H1 (cell line): ENCODE measurements around the gene TBX21.

Experiments
- EP300 ChIP-seq, 2 experiments: IDR thresholded peaks; 1 replicate in 1 of 2; 2 replicates in 1 of 2; pipeline ENCODE4 v1.6.1; 2011 to 2012; ENCODE audit warnings: low read depth in 2 of 2, low read length in 2 of 2, mild to moderate bottlenecking in 2 of 2, borderline replicate concordance in 1 of 2, inconsistent platforms in 1 of 2, moderate library complexity in 1 of 2
- HDAC2 ChIP-seq, 2 experiments: fragments of 300-600 bp in 1 of 2; sonication (generic) in 1 of 2; IDR thresholded peaks; 2 replicates each; pipeline ENCODE4 v1.6.1; 2011 to 2012; ENCODE audit warnings: low read depth in 2 of 2, low read length in 2 of 2, mild to moderate bottlenecking in 2 of 2, moderate library complexity in 2 of 2, borderline replicate concordance in 1 of 2, inconsistent platforms in 1 of 2
- MAFK ChIP-seq: IDR thresholded peaks from 2 replicates; pipeline ENCODE4 v1.6.1; 2012; ENCODE audit warnings: low read depth, mild to moderate bottlenecking, improper control_type of control experiment, low read length
- POLR2A ChIP-seq, 2 experiments: IDR thresholded peaks; 1 replicate in 1 of 2; 2 replicates in 1 of 2; pipeline ENCODE4 v1.6.1; 2011; ENCODE audit warnings: low read depth in 2 of 2, low read length in 2 of 2, mild to moderate bottlenecking in 2 of 2; ENCODE audit errors: control extremely low read depth in 1 of 2
- POLR2AphosphoS5 ChIP-seq: IDR thresholded peaks from 2 replicates; pipeline ENCODE4 v1.6.1; 2011; ENCODE audit warnings: low read depth, low read length
- RNF2 ChIP-seq: fragments of 200-900, 300-1000 bp; sonication (generic); IDR thresholded peaks from 2 replicates; pipeline ENCODE4 v1.7.1; 2016; ENCODE audit warnings: borderline replicate concordance, low read depth, mild to moderate bottlenecking, antibody characterized with exemption, low read length; ENCODE audit not compliant: poor library complexity, severe bottlenecking; ENCODE audit errors: missing control alignments
- SIN3A ChIP-seq, 2 experiments: IDR thresholded peaks in 1 of 2; conservative IDR thresholded peaks in 1 of 2; 2 replicates each; pipeline ENCODE4 v1.6.1; 2011 to 2012; ENCODE audit warnings: low read length in 2 of 2, improper control_type of control experiment in 1 of 2, low read depth in 1 of 2, mild to moderate bottlenecking in 1 of 2
- SUZ12 ChIP-seq: fragments of 200-600 bp; sonication (generic); IDR thresholded peaks from 2 replicates; pipeline ENCODE4 v1.6.1; 2012; ENCODE audit warnings: mild to moderate bottlenecking, inconsistent platforms, low read length, moderate library complexity, mixed read lengths
- TAF7 ChIP-seq: optimal IDR thresholded peaks from 2 replicates; pipeline ENCODE3; 2011; ENCODE audit warnings: low read depth, mild to moderate bottlenecking, inconsistent platforms, low read length, moderate library complexity, borderline replicate concordance
- TCF12 ChIP-seq: IDR thresholded peaks from 2 replicates; pipeline ENCODE4 v1.6.1; 2011; ENCODE audit warnings: low read depth, mild to moderate bottlenecking, low read length
- TF ChIP-seq, protein P1 (sequence below), 3 experiments: IDR thresholded peaks; 1 replicate in 2 of 3; 2 replicates in 1 of 3; pipeline versions ENCODE4 v1.5.1 to v1.6.1; 2011; ENCODE audit warnings: low read length in 3 of 3, mild to moderate bottlenecking in 3 of 3, inconsistent platforms in 2 of 3, low read depth in 1 of 3, moderate library complexity in 1 of 3; ENCODE audit not compliant: insufficient read depth in 1 of 3; ENCODE audit errors: control extremely low read depth in 1 of 3

DNA sequence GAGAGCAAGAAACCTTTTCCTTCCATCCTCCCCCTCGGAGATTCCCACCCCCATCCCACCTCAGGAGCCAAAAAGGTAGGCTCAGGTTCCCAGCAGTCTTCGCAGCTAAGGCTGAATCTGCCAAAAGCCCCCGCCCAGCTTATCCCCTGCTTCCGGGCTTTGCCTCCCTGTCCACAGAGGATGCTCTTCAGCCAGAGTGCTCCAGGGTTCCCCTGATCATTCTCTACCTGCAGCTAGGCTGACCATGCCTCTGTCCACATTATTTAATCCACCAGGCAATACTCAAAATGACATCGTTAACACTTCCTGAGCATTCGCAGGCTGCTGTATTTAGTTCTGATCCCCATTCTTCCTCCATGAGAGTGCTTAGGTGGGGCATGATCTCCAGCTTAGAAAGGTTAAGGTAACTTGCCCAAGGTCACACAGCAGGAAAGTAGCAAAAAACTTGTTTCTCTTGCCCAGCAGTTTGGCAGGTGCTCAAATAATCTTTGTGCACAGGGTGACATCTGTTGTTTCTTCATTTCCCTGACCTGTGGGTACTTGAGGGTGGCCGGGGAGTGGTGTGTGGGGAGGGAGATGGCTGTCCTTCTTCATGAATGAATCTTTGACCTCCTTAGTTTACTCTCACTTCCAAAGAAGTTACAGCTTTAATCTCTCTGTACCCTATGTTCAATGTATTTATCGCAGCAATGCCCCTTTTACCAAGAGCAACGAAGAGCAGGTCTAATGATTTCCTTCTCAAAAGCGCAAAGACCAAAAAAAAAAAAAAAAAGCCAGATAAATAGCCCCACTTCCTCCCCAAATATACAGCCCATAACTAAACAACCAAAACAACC is 39.9 kb upstream of the TBX21 start:
- TF ChIP-seq, protein P1, sequence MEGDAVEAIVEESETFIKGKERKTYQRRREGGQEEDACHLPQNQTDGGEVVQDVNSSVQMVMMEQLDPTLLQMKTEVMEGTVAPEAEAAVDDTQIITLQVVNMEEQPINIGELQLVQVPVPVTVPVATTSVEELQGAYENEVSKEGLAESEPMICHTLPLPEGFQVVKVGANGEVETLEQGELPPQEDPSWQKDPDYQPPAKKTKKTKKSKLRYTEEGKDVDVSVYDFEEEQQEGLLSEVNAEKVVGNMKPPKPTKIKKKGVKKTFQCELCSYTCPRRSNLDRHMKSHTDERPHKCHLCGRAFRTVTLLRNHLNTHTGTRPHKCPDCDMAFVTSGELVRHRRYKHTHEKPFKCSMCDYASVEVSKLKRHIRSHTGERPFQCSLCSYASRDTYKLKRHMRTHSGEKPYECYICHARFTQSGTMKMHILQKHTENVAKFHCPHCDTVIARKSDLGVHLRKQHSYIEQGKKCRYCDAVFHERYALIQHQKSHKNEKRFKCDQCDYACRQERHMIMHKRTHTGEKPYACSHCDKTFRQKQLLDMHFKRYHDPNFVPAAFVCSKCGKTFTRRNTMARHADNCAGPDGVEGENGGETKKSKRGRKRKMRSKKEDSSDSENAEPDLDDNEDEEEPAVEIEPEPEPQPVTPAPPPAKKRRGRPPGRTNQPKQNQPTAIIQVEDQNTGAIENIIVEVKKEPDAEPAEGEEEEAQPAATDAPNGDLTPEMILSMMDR (IDR thresholded peaks at IDR 0.05; ENCODE audit: control extremely low read depth in 1 of 3, insufficient read depth in 1 of 3, low read depth in 1 of 3, low read length in 3 of 3), result no peak
- TF ChIP-seq POLR2A (IDR thresholded peaks at IDR 0.05; ENCODE audit: control extremely low read depth in 1 of 2, low read depth in 2 of 2, low read length in 2 of 2), result no peak
- no peak for TF ChIP-seq MAFK
- no peak for TF ChIP-seq EP300 (IDR thresholded peaks at IDR 0.05; ENCODE audit: borderline replicate concordance in 1 of 2, low read depth in 2 of 2, low read length in 2 of 2)
- no peak for TF ChIP-seq RNF2
- TF ChIP-seq POLR2AphosphoS5, result no peak
- TF ChIP-seq TCF12, result no peak
- no peak for TF ChIP-seq HDAC2 (IDR thresholded peaks at IDR 0.05; ENCODE audit: borderline replicate concordance in 1 of 2, low read depth in 2 of 2, low read length in 2 of 2)
- no peak; a peak in 1 of 4 replicates for TF ChIP-seq SIN3A (conservative IDR thresholded peaks at IDR 0.05 in 1 of 2, IDR thresholded peaks at IDR 0.05 in 1 of 2; ENCODE audit: low read depth in 1 of 2, low read length in 2 of 2)
- TF ChIP-seq SUZ12, result no peak
- TF ChIP-seq TAF7, result no peak
